HG03064 (cell line): ENCODE data around the gene NDUFS8.

Source experiments
- ATAC-seq: cut with Tn5 transposase; IDR thresholded peaks from one replicate; pipeline ENCODE4 v1.9.1; 2021; ENCODE audit warnings: low read depth; ENCODE audit not compliant: unreplicated experiment

Gene NDUFS8

DNA sequence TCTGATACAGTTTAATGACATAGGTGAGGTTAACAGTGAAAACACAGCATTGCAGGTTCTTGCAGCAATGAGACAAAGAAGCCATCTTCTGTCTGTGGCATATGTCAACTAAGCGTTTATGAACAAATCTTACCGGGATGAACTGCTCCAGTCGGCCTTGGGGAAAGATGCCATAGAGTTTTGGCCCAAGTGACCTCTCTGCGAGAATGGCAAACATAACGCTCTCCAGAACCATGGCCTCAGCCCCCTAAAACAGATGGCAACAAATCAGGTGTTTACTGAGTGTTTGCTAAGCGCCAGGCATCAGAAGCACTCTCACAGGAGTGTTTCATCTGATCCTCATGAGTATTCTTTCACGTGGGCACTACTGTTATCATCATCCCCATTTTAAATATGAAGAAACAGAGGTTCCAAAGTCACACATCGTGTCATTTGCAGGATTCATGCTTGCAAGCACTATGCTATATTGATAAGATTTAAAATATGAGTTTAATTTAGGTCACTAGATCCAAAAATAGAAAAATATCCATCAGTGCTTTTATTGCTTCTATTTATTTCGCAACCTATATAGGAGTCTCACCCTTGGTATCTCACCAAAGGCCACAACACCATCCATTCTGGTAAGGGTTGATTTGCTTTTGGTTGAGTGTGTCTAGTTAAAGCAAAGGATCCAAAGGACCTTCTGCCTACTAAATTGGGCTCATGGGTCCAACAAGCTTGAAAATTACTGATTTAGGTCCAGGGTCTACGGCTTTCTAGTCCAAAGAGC lies 44.3 kb downstream of the NDUFS8 start:
- ATAC-seq = no peak

DNA sequence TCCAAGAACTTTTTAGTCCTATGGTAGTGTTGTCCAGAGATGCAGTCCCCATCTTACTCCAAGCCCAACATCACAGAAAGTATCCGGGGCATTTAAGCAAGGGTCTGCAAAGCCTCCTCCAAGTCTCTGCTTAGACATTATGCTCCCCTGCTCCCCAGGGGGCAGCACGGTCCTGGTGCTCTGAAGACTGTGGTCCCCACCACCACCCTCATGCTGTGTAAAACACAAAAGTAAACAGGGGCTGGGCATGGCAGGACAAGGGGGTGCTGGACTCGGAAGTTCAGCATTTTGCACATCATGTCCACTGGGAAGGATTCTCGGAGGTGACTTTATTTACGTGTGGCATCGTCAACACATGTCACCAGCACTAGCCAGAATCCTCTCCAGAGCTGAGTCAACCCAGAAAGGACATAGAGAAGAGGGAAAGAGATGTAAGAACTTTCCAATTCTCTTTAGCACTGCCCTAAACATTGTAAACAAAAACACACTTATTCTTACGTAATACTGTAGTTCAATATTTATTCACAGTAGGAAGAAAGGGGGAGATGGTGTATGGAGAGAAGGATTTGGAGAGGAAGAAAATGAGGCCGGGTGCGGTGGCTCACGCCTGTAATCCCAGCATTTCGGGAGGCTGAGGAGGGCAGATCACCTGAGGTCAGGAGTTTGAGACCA lies 46.0 kb downstream of the NDUFS8 start:
- no peak for ATAC-seq

GRCh38 chr11:68077617-68078582 lies 47.4 kb downstream of the NDUFS8 start:
- ATAC-seq = peak; percentile 64

- ATAC-seq = no peak
Measured at GRCh38 chr11:68080860-68081259, 50.4 kb downstream of the NDUFS8 start.

GRCh38 chr11:68081691-68082090 lies 51.2 kb downstream of the NDUFS8 start:
- ATAC-seq = no peak

GRCh38 chr11:68082481-68082880 lies 52.0 kb downstream of the NDUFS8 start:
- no peak for ATAC-seq

DNA sequence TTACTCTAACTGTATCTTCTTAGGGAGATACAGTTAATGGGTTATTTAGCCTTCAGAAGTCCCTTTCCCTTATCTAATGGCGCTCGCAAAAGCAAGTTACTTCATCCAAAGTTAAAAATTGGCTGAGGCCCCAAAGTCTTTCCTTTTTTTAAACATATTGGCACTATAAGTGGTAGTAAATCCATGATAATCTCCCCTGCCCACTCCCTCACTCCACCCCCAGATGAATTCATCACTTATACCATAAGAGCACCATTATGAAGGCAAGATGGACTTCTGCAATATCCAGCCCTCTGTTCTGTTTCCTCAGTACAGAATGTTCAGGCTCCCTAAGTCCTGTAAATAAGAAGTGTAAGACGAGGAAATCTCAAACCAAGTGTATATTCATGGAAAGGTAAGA lies 53.0 kb downstream of the NDUFS8 start:
- ATAC-seq = no peak
